ENCODE measurements around the gene WWOX.

Gene WWOX

GRCh38 chr16:78284957-78285434 lies 185.5 kb downstream of the WWOX start:
- Mint-ChIP-seq H3K36me3 (ENCODE audit: low read depth) (peaks cover 7% of the 10 kb centered on the region), H3K4me3 (no peak overlapping the region), H3K9me3 (no peaks in the 10 kb centered on the region), H3K4me1 (ENCODE audit: low read depth) (no peaks in the 10 kb centered on the region), H3K27me3 (no peaks in the 10 kb centered on the region), H3K27ac (no peak overlapping the region)
- no peak for DNase-seq

- Mint-ChIP-seq H3K27me3 (no peaks in the 10 kb centered on the region), H3K36me3 (ENCODE audit: low read depth) (peaks cover 5% of the 10 kb centered on the region), H3K4me1 (ENCODE audit: low read depth) (no peaks in the 10 kb centered on the region), H3K27ac (no peak overlapping the region), H3K9me3 (no peaks in the 10 kb centered on the region), H3K4me3 (no peak overlapping the region)
- no peak for DNase-seq
These were observed 186.0 kb downstream of the WWOX start for GRCh38 chr16:78285437-78285922.

- Mint-ChIP-seq H3K27me3 (no peaks in the 10 kb centered on the region), H3K36me3 (ENCODE audit: low read depth) (peaks cover 2% of the 10 kb centered on the region), H3K4me1 (ENCODE audit: low read depth) (no peaks in the 10 kb centered on the region), H3K4me3 (no peak overlapping the region), H3K27ac (no peak overlapping the region), H3K9me3 (no peaks in the 10 kb centered on the region)
- DNase-seq: no peak
These were observed 186.6 kb downstream of the WWOX start for GRCh38 chr16:78286065-78286464.

- no peak for DNase-seq
- no peaks in the 10 kb centered on the region for H3K9me3 Mint-ChIP-seq
- no peaks in the 10 kb centered on the region for H3K36me3 Mint-ChIP-seq (ENCODE audit: low read depth)
- no peak overlapping the region for H3K27ac Mint-ChIP-seq
- no peaks in the 10 kb centered on the region for H3K4me1 Mint-ChIP-seq (ENCODE audit: low read depth)
- H3K27me3 Mint-ChIP-seq: no peaks in the 10 kb centered on the region
- no peak overlapping the region for H3K4me3 Mint-ChIP-seq
These were observed 189.4 kb downstream of the WWOX start for GRCh38 chr16:78288888-78289287.

- Mint-ChIP-seq H3K36me3 (ENCODE audit: low read depth) (peaks cover 2% of the 10 kb centered on the region), H3K27ac (no peak overlapping the region), H3K4me3 (no peak overlapping the region), H3K4me1 (ENCODE audit: low read depth) (no peaks in the 10 kb centered on the region), H3K9me3 (no peaks in the 10 kb centered on the region), H3K27me3 (no peaks in the 10 kb centered on the region)
- DNase-seq: no peak
These were observed 189.9 kb downstream of the WWOX start for GRCh38 chr16:78289373-78289772.

GRCh38 chr16:78289844-78290277 lies 190.4 kb downstream of the WWOX start:
- H3K27me3 Mint-ChIP-seq: no peaks in the 10 kb centered on the region
- H3K27ac Mint-ChIP-seq: no peak overlapping the region
- no peaks in the 10 kb centered on the region for H3K9me3 Mint-ChIP-seq
- no peaks in the 10 kb centered on the region for H3K4me1 Mint-ChIP-seq (ENCODE audit: low read depth)
- DNase-seq: no peak
- H3K36me3 Mint-ChIP-seq (ENCODE audit: low read depth): peaks cover 2% of the 10 kb centered on the region
- no peak overlapping the region for H3K4me3 Mint-ChIP-seq

- no peak for DNase-seq
- H3K36me3 Mint-ChIP-seq (ENCODE audit: low read depth): peaks cover 2% of the 10 kb centered on the region
- no peak overlapping the region for H3K27ac Mint-ChIP-seq
- H3K4me1 Mint-ChIP-seq (ENCODE audit: low read depth): no peaks in the 10 kb centered on the region
- no peaks in the 10 kb centered on the region for H3K27me3 Mint-ChIP-seq
- H3K4me3 Mint-ChIP-seq: no peak overlapping the region
- no peaks in the 10 kb centered on the region for H3K9me3 Mint-ChIP-seq
These were observed 190.9 kb downstream of the WWOX start for GRCh38 chr16:78290395-78290794.

GRCh38 chr16:78290872-78291591 lies 191.6 kb downstream of the WWOX start:
- H3K36me3 Mint-ChIP-seq (ENCODE audit: low read depth): peaks cover 2% of the 10 kb centered on the region
- no peak overlapping the region for H3K4me3 Mint-ChIP-seq
- no peak for DNase-seq
- no peaks in the 10 kb centered on the region for H3K4me1 Mint-ChIP-seq (ENCODE audit: low read depth)
- H3K27me3 Mint-ChIP-seq: no peaks in the 10 kb centered on the region
- no peaks in the 10 kb centered on the region for H3K9me3 Mint-ChIP-seq
- H3K27ac Mint-ChIP-seq: no peak overlapping the region

GRCh38 chr16:78291604-78292003 lies 192.2 kb downstream of the WWOX start:
- no peaks in the 10 kb centered on the region for H3K27me3 Mint-ChIP-seq
- DNase-seq: no peak
- no peak overlapping the region for H3K27ac Mint-ChIP-seq
- no peaks in the 10 kb centered on the region for H3K9me3 Mint-ChIP-seq
- no peaks in the 10 kb centered on the region for H3K4me1 Mint-ChIP-seq (ENCODE audit: low read depth)
- H3K4me3 Mint-ChIP-seq: no peak overlapping the region
- H3K36me3 Mint-ChIP-seq (ENCODE audit: low read depth): peaks cover 2% of the 10 kb centered on the region

GRCh38 chr16:78292086-78292843 lies 192.8 kb downstream of the WWOX start:
- H3K27ac Mint-ChIP-seq: no peak overlapping the region
- DNase-seq: no peak
- peaks cover 2% of the 10 kb centered on the region for H3K36me3 Mint-ChIP-seq (ENCODE audit: low read depth)
- no peaks in the 10 kb centered on the region for H3K4me1 Mint-ChIP-seq (ENCODE audit: low read depth)
- H3K27me3 Mint-ChIP-seq: no peaks in the 10 kb centered on the region
- H3K9me3 Mint-ChIP-seq: no peaks in the 10 kb centered on the region
- H3K4me3 Mint-ChIP-seq: no peak overlapping the region

- H3K4me3 Mint-ChIP-seq: no peak overlapping the region
These were observed 193.5 kb downstream of the WWOX start for GRCh38 chr16:78292844-78293380.

GRCh38 chr16:78294538-78295225 lies 195.2 kb downstream of the WWOX start:
- no peak overlapping the region for H3K4me3 Mint-ChIP-seq
- H3K4me1 Mint-ChIP-seq (ENCODE audit: low read depth): no peaks in the 10 kb centered on the region
- H3K36me3 Mint-ChIP-seq (ENCODE audit: low read depth): peaks cover 5% of the 10 kb centered on the region
- H3K27me3 Mint-ChIP-seq: no peaks in the 10 kb centered on the region
- H3K27ac Mint-ChIP-seq: no peak overlapping the region
- peaks cover 2% of the 10 kb centered on the region for H3K9me3 Mint-ChIP-seq
- no peak for DNase-seq

More at GRCh38 chr16:78292844-78293380, 193.5 kb downstream of the WWOX start:
- DNase-seq: no peak
- Mint-ChIP-seq H3K27me3 (no peaks in the 10 kb centered on the region), H3K36me3 (ENCODE audit: low read depth) (peaks cover 5% of the 10 kb centered on the region), H3K9me3 (peaks cover under 1% of the 10 kb centered on the region), H3K27ac (no peak overlapping the region), H3K4me1 (ENCODE audit: low read depth) (no peaks in the 10 kb centered on the region)

GRCh38 chr16:78297066-78297666 lies 197.7 kb downstream of the WWOX start:
- DNase-seq: no peak
- Mint-ChIP-seq H3K36me3 (ENCODE audit: low read depth) (peaks cover 5% of the 10 kb centered on the region), H3K27me3 (no peaks in the 10 kb centered on the region), H3K4me3 (no peak overlapping the region), H3K27ac (no peak overlapping the region), H3K4me1 (ENCODE audit: low read depth) (no peaks in the 10 kb centered on the region), H3K9me3 (peaks cover 2% of the 10 kb centered on the region)

- H3K4me3 Mint-ChIP-seq: no peak overlapping the region
- no peak overlapping the region for H3K27ac Mint-ChIP-seq
These were observed 199.5 kb downstream of the WWOX start for GRCh38 chr16:78298986-78299385.

More at GRCh38 chr16:78298986-78299385, 199.5 kb downstream of the WWOX start:
- Mint-ChIP-seq H3K9me3 (peaks cover 2% of the 10 kb centered on the region), H3K27me3 (no peaks in the 10 kb centered on the region), H3K36me3 (ENCODE audit: low read depth) (peaks cover 8% of the 10 kb centered on the region), H3K4me1 (ENCODE audit: low read depth) (no peaks in the 10 kb centered on the region)
- no peak for DNase-seq
